ENCODE data around the gene MICAL2. TPM values are rescaled to one million over a fixed set of nuclear protein-coding genes. Genes with fewer than 3 reads are reported as not detected.

Gene MICAL2
- total and polyA plus RNA-seq, 2 of the 13 experiments (the other 11 are each of a cell fraction or from before 2014, with no cell fraction given), result 0.78 to 1.1 TPM

GRCh38 chr11:12132790-12133145 is 22.4 kb downstream of the MICAL2 start (continued):
- no peak for TF ChIP-seq SNAI1 (CRISPR knock-in tag; IDR thresholded peaks at IDR 0.05; ENCODE audit: borderline replicate concordance)
- TF ChIP-seq FOXP4 (CRISPR knock-in tag; IDR thresholded peaks at IDR 0.05), result no peak
- TF ChIP-seq EZH2 (conservative IDR thresholded peaks at IDR 0.05; ENCODE audit: low read depth, low read length), result no peak
- no peak for TF ChIP-seq ETV5 (CRISPR knock-in tag; IDR thresholded peaks at IDR 0.05; ENCODE audit: borderline replicate concordance)
- TF ChIP-seq NR0B2 (CRISPR knock-in tag; IDR thresholded peaks at IDR 0.05), result no peak
- TF ChIP-seq ARID3A (IDR thresholded peaks at IDR 0.05; ENCODE audit: low read depth, low read length), result no peak

- TF ChIP-seq ZSCAN12 (CRISPR knock-in tag; IDR thresholded peaks at IDR 0.05) (no peak), ZNF530 (CRISPR knock-in tag; IDR thresholded peaks at IDR 0.05; ENCODE audit: low read depth) (no peak), CREM (IDR thresholded peaks at IDR 0.05) (no peak), CREM (CRISPR knock-in tag; IDR thresholded peaks at IDR 0.05) (no peak), ATM (IDR thresholded peaks at IDR 0.05; ENCODE audit: borderline replicate concordance) (no peak)
- POLR2A ChIA-PET, result no interaction called here
- no peaks in the 10 kb centered on the region for H3K36me3 ChIP-seq (replicated peaks in 1 of 2; ENCODE audit: control insufficient read depth in 1 of 2, insufficient read depth in 2 of 2, low read length in 2 of 2)
- H3K4me2 ChIP-seq (ENCODE audit: low read depth, low read length), result no peak overlapping the region
- H3K27me3 ChIP-seq (ENCODE audit: control insufficient read depth in 1 of 2, insufficient read depth in 2 of 2, low read length in 2 of 2), result no peaks in the 10 kb centered on the region
- H3K4me3 ChIP-seq (replicated peaks in 1 of 3; ENCODE audit: insufficient read depth in 1 of 3, low read depth in 2 of 3, low read length in 3 of 3), result no peak overlapping the region
- FAIRE-seq, result no peak
- no peak overlapping the region for H2AFZ ChIP-seq (ENCODE audit: low read length)
- intact Hi-C loops (cut with micrococcal nuclease; ENCODE audit: unreplicated experiment), result no loop called here
- H3K9me3 ChIP-seq (ENCODE audit: low read length), result no peaks in the 10 kb centered on the region
- ATAC-seq, result no peak
- H3K79me2 ChIP-seq (ENCODE audit: insufficient read depth, low read length), result no peaks in the 10 kb centered on the region
- H4K20me1 ChIP-seq (ENCODE audit: insufficient read depth, low read length), result no peaks in the 10 kb centered on the region
- DNase-seq (ENCODE audit: low spot score), result no peak
- no TSS peak for BruUV-seq (replicated peaks)
- no peak overlapping the region for H3K9ac ChIP-seq (ENCODE audit: insufficient read depth, low read depth, low read length)
- H3K4me1 ChIP-seq (ENCODE audit: insufficient read depth, low read length), result peaks cover 12% of the 10 kb centered on the region; the same call in 1 of the 2 replicates
- 76% methylated on average over 5 of the region's 5 CpGs for WGBS (ENCODE audit: low lambda C conversion rate)
- no peak overlapping the region for H3K27ac ChIP-seq (ENCODE audit: extremely low read length, insufficient read depth, low read length)
- CTCF ChIA-PET (ENCODE audit: low intra/inter-chr PET ratio, low total read pairs), result no interaction called here
- in situ Hi-C loops (cut with HindIII; ENCODE audit: extremely low pct_ligation_motif_present, low pct_unique_long_range_greater_than_20kb), result no loop called here
Observed at GRCh38 chr11:12133547-12134235, 23.3 kb downstream of the MICAL2 start.
